HFFc6 (cell line): Measurements from ENCODE around the gene ZNF497. TPM values are rescaled to one million over a fixed set of nuclear protein-coding genes. Genes with fewer than 3 reads are reported as not detected.
A peak's percentile ranks its signal among the peaks of the same experiment; 100 is the strongest.
"Not testable (repeated sequence)": the region's sequence is repeated elsewhere in the genome, so short reads cannot be mapped to it uniquely, and the experiment has no call there.

Experiments used
- DNase-seq: peaks from one replicate; pipeline ENCODE4 v3.0.0-alpha.2; 2018
- H3K27ac Mint-ChIP-seq: 2 replicates; pipeline ENCODE4 v1.8.0; 2020; ENCODE audit warnings: mild to moderate bottlenecking, mixed read lengths
- H3K27me3 Mint-ChIP-seq: 2 replicates; pipeline ENCODE4 v1.8.0; 2021; ENCODE audit warnings: mild to moderate bottlenecking, moderate library complexity, mixed read lengths; ENCODE audit not compliant: insufficient read depth
- H3K36me3 Mint-ChIP-seq: 2 replicates; pipeline ENCODE4 v1.8.0; 2021; ENCODE audit warnings: low read depth, mixed read lengths
- H3K4me1 Mint-ChIP-seq: 2 replicates; pipeline ENCODE4 v1.8.0; 2020; ENCODE audit warnings: low read depth, mixed read lengths
- H3K4me3 Mint-ChIP-seq: 2 replicates; pipeline ENCODE4 v1.8.0; 2020; ENCODE audit warnings: mild to moderate bottlenecking, moderate library complexity, mixed read lengths
- H3K9me3 Mint-ChIP-seq: 2 replicates; pipeline ENCODE4 v1.8.0; 2020; ENCODE audit warnings: mild to moderate bottlenecking, mixed read lengths
- CTCF ChIP-seq: fragments of 200-600 bp; sonication (generic); IDR thresholded peaks from 2 replicates; pipeline ENCODE4 v1.5.0; 2021; ENCODE audit warnings: antibody characterized with exemption, mild to moderate bottlenecking
- total RNA-seq, 6 experiments: library from RNA; stranded (reverse); fragmentation: NEBNext Ultra II Directional; extraction: Animal tissue kit (Norgen Biotek cat#: 25700); gene quantifications; 2 replicates in 1 of 6; 3 replicates in 5 of 6; pipeline ENCODE4 v1.2.3, GENCODE V29; 2021

Gene ZNF497
- total RNA-seq, 6 experiments from 2014 or later, result 0.16 to 0.35 (median 0.27) TPM

GRCh38 chr19:58379246-58379645, 16.7 kb upstream of the ZNF497 start:
- peak overlapping the region; percentile 92; the same call in 1 of the 2 replicates for H3K27ac Mint-ChIP-seq
- no peak for TF ChIP-seq CTCF
- H3K36me3 Mint-ChIP-seq, result no peaks in the 10 kb centered on the region
- peak overlapping the region; percentile 96 for H3K4me3 Mint-ChIP-seq
- no peaks in the 10 kb centered on the region for H3K9me3 Mint-ChIP-seq
- H3K27me3 Mint-ChIP-seq, result peaks cover 1% of the 10 kb centered on the region
- no peak for DNase-seq
- peaks cover 17% of the 10 kb centered on the region for H3K4me1 Mint-ChIP-seq

GRCh38 chr19:58376724-58377123, 14.2 kb upstream of the ZNF497 start:
- not testable (repeated sequence) for DNase-seq, H3K4me3 Mint-ChIP-seq, H3K36me3 Mint-ChIP-seq, H3K27me3 Mint-ChIP-seq, H3K9me3 Mint-ChIP-seq, H3K27ac Mint-ChIP-seq
- H3K4me1 Mint-ChIP-seq, result peaks cover 12% of the 10 kb centered on the region

- no peaks in the 10 kb centered on the region for H3K36me3 Mint-ChIP-seq
- no peaks in the 10 kb centered on the region for H3K4me1 Mint-ChIP-seq
- no peak for DNase-seq
Observed at GRCh38 chr19:58374200-58374599, 11.6 kb upstream of the ZNF497 start.

GRCh38 chr19:58372311-58373133, 10.0 kb upstream of the ZNF497 start:
- Mint-ChIP-seq H3K27me3 (peaks cover 1% of the 10 kb centered on the region; the same call in 1 of the 2 replicates), H3K27ac (no peak overlapping the region), H3K36me3 (no peaks in the 10 kb centered on the region), H3K9me3 (no peaks in the 10 kb centered on the region), H3K4me1 (no peaks in the 10 kb centered on the region), H3K4me3 (no peak overlapping the region)
- no peak for DNase-seq
- TF ChIP-seq CTCF, result peak; percentile 63

More at GRCh38 chr19:58374200-58374599, 11.6 kb upstream of the ZNF497 start:
- Mint-ChIP-seq H3K27me3 (peaks cover 1% of the 10 kb centered on the region; the same call in 1 of the 2 replicates), H3K9me3 (no peaks in the 10 kb centered on the region), H3K27ac (no peak overlapping the region), H3K4me3 (no peak overlapping the region)
- no peak for TF ChIP-seq CTCF

GRCh38 chr19:58368561-58369360, 6.2 kb upstream of the ZNF497 start:
- Mint-ChIP-seq H3K36me3 (no peaks in the 10 kb centered on the region), H3K9me3 (peaks cover 4% of the 10 kb centered on the region; the same call in 1 of the 2 replicates), H3K27ac (no peak overlapping the region), H3K4me1 (no peaks in the 10 kb centered on the region), H3K27me3 (no peaks in the 10 kb centered on the region; the same call in 1 of the 2 replicates), H3K4me3 (no peak overlapping the region)
- TF ChIP-seq CTCF, result no peak
- DNase-seq, result no peak
